ENCODE measurements around the gene PHLDB3. TPM values are rescaled to one million over a fixed set of nuclear protein-coding genes. Genes with fewer than 3 reads are reported as not detected.

Gene PHLDB3
- total RNA-seq, 2 experiments from 2014 or later, result 14.7 to 17.8 TPM

GRCh38 chr19:43430976-43431375 is 73.6 kb downstream of the PHLDB3 start:
- DNase-seq, result no peak
- ChIA-PET POLR2A (no interaction called here), CTCF (interaction anchor here (1.5 to 9.7 kb wide), 2 partner anchors 8 to 16 kb away, joined by 4 to 82 read pairs; no protein-coding TSS in a partner anchor)
- H3K36me3 Mint-ChIP-seq (ENCODE audit: low read depth), result no peaks in the 10 kb centered on the region
- no peaks in the 10 kb centered on the region for H3K27me3 Mint-ChIP-seq
- peaks cover 24% of the 10 kb centered on the region for H3K4me1 Mint-ChIP-seq
- H3K4me3 Mint-ChIP-seq, result no peak overlapping the region
- peak overlapping the region; percentile 53 for H3K27ac Mint-ChIP-seq
- intact Hi-C loops (cut with DNase I, micrococcal nuclease), result loop anchor here in 1 of 2 experiments (10.0 kb wide), 1 partner anchor 354 kb away; the partner anchor contains the start of gene KCNN4
- H3K9me3 Mint-ChIP-seq (ENCODE audit: low read depth), result no peaks in the 10 kb centered on the region
- ATAC-seq, result no peak

GRCh38 chr19:43430142-43430710 is 74.3 kb downstream of the PHLDB3 start:
- DNase-seq (peak; percentile 47), ATAC-seq (peak; percentile 71)
- Mint-ChIP-seq H3K36me3 (ENCODE audit: low read depth) (no peaks in the 10 kb centered on the region), H3K27me3 (no peaks in the 10 kb centered on the region), H3K9me3 (ENCODE audit: low read depth) (no peaks in the 10 kb centered on the region), H3K27ac (peak overlapping the region; percentile 51), H3K4me3 (peak overlapping the region; percentile 36), H3K4me1 (peaks cover 28% of the 10 kb centered on the region)
- intact Hi-C loops (cut with DNase I, micrococcal nuclease), result loop anchor here in 1 of 2 experiments (10.0 kb wide), 1 partner anchor 355 kb away; the partner anchor contains the start of gene KCNN4
- POLR2A ChIA-PET, result no interaction called here
- CTCF ChIA-PET, result interaction anchor here (0.7 to 2.0 kb wide), 4 partner anchors 9 to 164 kb away, joined by 3 to 6 read pairs (median 4); no protein-coding TSS in a partner anchor

- peak overlapping the region; percentile 2 for H3K27ac Mint-ChIP-seq
- no peaks in the 10 kb centered on the region for H3K36me3 Mint-ChIP-seq (ENCODE audit: low read depth)
- H3K4me1 Mint-ChIP-seq, result peaks cover 26% of the 10 kb centered on the region
- ATAC-seq (no peak), DNase-seq (no peak)
- no peaks in the 10 kb centered on the region for H3K9me3 Mint-ChIP-seq (ENCODE audit: low read depth)
- no peak overlapping the region for H3K4me3 Mint-ChIP-seq
- ChIA-PET CTCF (interaction anchor here (0.7 to 2.0 kb wide), 3 partner anchors 18 to 91 kb away, joined by 3 to 6 read pairs (median 4); no protein-coding TSS in a partner anchor), POLR2A (no interaction called here)
- no peaks in the 10 kb centered on the region for H3K27me3 Mint-ChIP-seq
- intact Hi-C loops (cut with DNase I, micrococcal nuclease), result no loop called here
Observed at GRCh38 chr19:43429395-43429794, 75.2 kb downstream of the PHLDB3 start.

- Mint-ChIP-seq H3K36me3 (ENCODE audit: low read depth) (no peaks in the 10 kb centered on the region), H3K27me3 (no peaks in the 10 kb centered on the region), H3K4me3 (no peak overlapping the region), H3K9me3 (ENCODE audit: low read depth) (no peaks in the 10 kb centered on the region), H3K4me1 (peaks cover 16% of the 10 kb centered on the region), H3K27ac (no peak overlapping the region)
- no peak for DNase-seq
- intact Hi-C loops (cut with DNase I, micrococcal nuclease), result no loop called here
- POLR2A ChIA-PET, result interaction anchor here (0.6 kb wide), 1 partner anchor 170 kb away, joined by 3 read pairs; the partner anchor contains the start of gene IRGQ
- CTCF ChIA-PET, result interaction anchor here (0.7 to 2.5 kb wide), 12 partner anchors 14 to 1265 kb away, joined by 3 to 13 read pairs (median 4); partner anchors contain the start of genes IRGQ and PHLDB3
- no peak for ATAC-seq
Observed at GRCh38 chr19:43425567-43426392, 78.8 kb downstream of the PHLDB3 start.

Other genes with a start within 250 kb of the PHLDB3 start
- not detected for gene PSG9, start 235.2 kb downstream of the PHLDB3 start, total RNA-seq
- not detected for gene CD177, start 151.1 kb downstream of the PHLDB3 start, total RNA-seq
- gene TEX101, start 89.9 kb downstream of the PHLDB3 start, total RNA-seq, result not detected
- gene LYPD3, start 39.1 kb downstream of the PHLDB3 start, total RNA-seq, result 1 to 10 TPM; 2.1 to 3.1 TPM
- 10 to 100 TPM; 68.7 to 78.8 TPM for gene ETHE1, start 22.5 kb upstream of the PHLDB3 start, total RNA-seq
- 1 to 10 TPM; 3.4 to 4.3 TPM for gene ZNF575, start 28.4 kb upstream of the PHLDB3 start, total RNA-seq
- gene XRCC1, start 70.8 kb upstream of the PHLDB3 start, total RNA-seq, result 10 to 100 TPM; 31.6 to 40.0 TPM
- gene PINLYP, start 71.1 kb upstream of the PHLDB3 start, total RNA-seq, result 1 to 10 TPM; 3.5 to 3.6 TPM
- gene IRGQ, start 91.4 kb upstream of the PHLDB3 start, total RNA-seq, result 10 to 100 TPM; 11.1 to 16.4 TPM
- gene ZNF576, start 91.8 kb upstream of the PHLDB3 start, total RNA-seq, result 10 to 100 TPM; 11.6 to 14.3 TPM
- gene SRRM5, start 107.3 kb upstream of the PHLDB3 start, total RNA-seq, result under 1 TPM; 0.37 to 0.74 TPM
- gene ZNF428, start 114.9 kb upstream of the PHLDB3 start, total RNA-seq, result 10 to 100 TPM in 1 of 2 experiments, 1 to 10 TPM in 1; 9.0 to 10.1 TPM
- gene CADM4, start 135.1 kb upstream of the PHLDB3 start, total RNA-seq, result under 1 TPM; 0.53 to 0.61 TPM
- 10 to 100 TPM; 15.6 to 17.7 TPM for gene PLAUR, start 165.4 kb upstream of the PHLDB3 start, total RNA-seq
- not detected for gene IRGC, start 211.3 kb upstream of the PHLDB3 start, total RNA-seq

Data from activated CD4-positive, alpha-beta T cell treated with anti-CD3 and anti-CD28 coated beads for 36 hours (primary cell).